ENCODE results near the gene FATE1.

Gene FATE1

GRCh38 chrX:151743651-151744470 lies 28.0 kb downstream of the FATE1 start:
- no peak for DNase-seq (ENCODE audit: low read depth)

GRCh38 chrX:151745651-151746050 lies 29.8 kb downstream of the FATE1 start:
- DNase-seq (ENCODE audit: low read depth) = no peak

GRCh38 chrX:151746502-151746901 lies 30.7 kb downstream of the FATE1 start:
- DNase-seq (ENCODE audit: low read depth) = no peak

GRCh38 chrX:151750511-151750910 lies 34.7 kb downstream of the FATE1 start:
- DNase-seq (ENCODE audit: low read depth) = no peak

GRCh38 chrX:151752847-151753246 lies 37.0 kb downstream of the FATE1 start:
- DNase-seq (ENCODE audit: low read depth) = no peak

- DNase-seq (ENCODE audit: low read depth) = no peak
Measured at GRCh38 chrX:151753313-151754046, 37.6 kb downstream of the FATE1 start.

- no peak for DNase-seq (ENCODE audit: low read depth)
Measured at GRCh38 chrX:151754047-151754429, 38.2 kb downstream of the FATE1 start.

- DNase-seq (ENCODE audit: low read depth) = no peak
Measured at GRCh38 chrX:151754641-151755215, 38.9 kb downstream of the FATE1 start.

GRCh38 chrX:151759041-151759708 lies 43.3 kb downstream of the FATE1 start:
- no peak for DNase-seq (ENCODE audit: low read depth)

GRCh38 chrX:151762802-151763201 lies 47.0 kb downstream of the FATE1 start:
- no peak for DNase-seq (ENCODE audit: low read depth)

- no peak for DNase-seq (ENCODE audit: low read depth)
Measured at GRCh38 chrX:151763711-151764110, 47.9 kb downstream of the FATE1 start.

GRCh38 chrX:151765026-151765425 lies 49.2 kb downstream of the FATE1 start:
- no peak for DNase-seq (ENCODE audit: low read depth)

- DNase-seq (ENCODE audit: low read depth) = no peak
Measured at GRCh38 chrX:151771726-151772125, 55.9 kb downstream of the FATE1 start.

Data from activated T-cell treated with anti-CD3 and anti-CD28 coated beads for 24 hours (primary cell).